ENCODE measurements around the gene TMOD3.

TMOD3 gene

DNA sequence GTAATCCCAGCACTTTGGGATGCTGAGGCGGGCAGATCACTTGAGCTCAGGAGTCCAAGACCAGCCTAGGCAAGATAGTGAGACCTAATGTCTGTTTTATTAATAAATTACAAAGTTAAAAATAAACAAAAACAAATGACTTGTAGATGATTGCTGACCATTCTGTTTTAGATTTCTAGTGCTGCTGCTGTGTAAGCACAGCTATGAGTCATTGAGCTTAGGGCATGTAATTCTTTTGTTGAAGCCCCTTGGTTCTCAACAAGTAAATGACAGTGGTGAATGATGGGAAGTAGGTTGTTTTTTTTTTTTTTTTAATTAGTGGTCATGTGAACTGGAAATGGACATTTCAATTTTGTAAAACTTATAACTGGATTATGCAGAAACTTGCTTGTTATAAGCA is 78.9 kb downstream of the TMOD3 start:
- no peaks in the 10 kb centered on the region for H3K36me3 ChIP-seq (ENCODE audit: control insufficient read depth, insufficient read depth, low read length)
- no CpG with 5 or more reads among the region's 1 CpG for WGBS (ENCODE audit: insufficient coverage, insufficient read length)

DNA sequence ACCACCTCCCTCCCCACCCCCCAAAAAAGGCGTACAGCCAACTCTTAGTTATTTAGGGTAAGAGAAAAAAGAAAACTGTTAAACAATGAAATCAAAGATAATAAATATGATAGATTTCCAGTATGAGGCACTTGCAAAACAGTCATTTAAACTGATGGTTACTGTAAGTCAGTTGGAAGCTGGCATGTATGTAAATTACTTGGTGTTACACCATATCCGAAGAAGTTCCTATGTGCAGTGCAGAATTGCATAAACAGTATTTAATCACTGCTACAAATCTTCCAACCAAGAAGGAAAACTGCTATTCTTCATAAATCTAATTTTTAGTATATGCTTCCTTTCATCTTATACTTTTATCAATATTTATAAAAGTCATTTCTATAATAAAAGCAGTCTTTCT is 80.1 kb downstream of the TMOD3 start:
- no peak overlapping the region for H3K4me3 ChIP-seq (ENCODE audit: low read length)
- DNase-seq (ENCODE audit: low read depth, low spot score) = no peak
- no CpG with 5 or more reads among the region's 2 CpGs for WGBS (ENCODE audit: insufficient coverage, insufficient read length)
- H3K4me1 ChIP-seq (ENCODE audit: control insufficient read depth, insufficient read depth, low read length) = no peaks in the 10 kb centered on the region
- no peaks in the 10 kb centered on the region for H3K9me3 ChIP-seq (ENCODE audit: control insufficient read depth, insufficient read depth, low read length)
- no peaks in the 10 kb centered on the region for H3K27me3 ChIP-seq (ENCODE audit: control insufficient read depth, insufficient read depth, low read length)
- H3K36me3 ChIP-seq (ENCODE audit: control insufficient read depth, insufficient read depth, low read length) = no peaks in the 10 kb centered on the region
- no peak overlapping the region for H3K27ac ChIP-seq (ENCODE audit: low read length)

More for the DNA sequence above, 78.9 kb downstream of the TMOD3 start:
- Histone ChIP-seq H3K27me3 (ENCODE audit: control insufficient read depth, insufficient read depth, low read length) (no peaks in the 10 kb centered on the region), H3K4me3 (ENCODE audit: low read length) (no peak overlapping the region), H3K4me1 (ENCODE audit: control insufficient read depth, insufficient read depth, low read length) (no peaks in the 10 kb centered on the region), H3K27ac (ENCODE audit: low read length) (no peak overlapping the region), H3K9me3 (ENCODE audit: control insufficient read depth, insufficient read depth, low read length) (no peaks in the 10 kb centered on the region)
- no peak for DNase-seq (ENCODE audit: low read depth, low spot score)

DNA sequence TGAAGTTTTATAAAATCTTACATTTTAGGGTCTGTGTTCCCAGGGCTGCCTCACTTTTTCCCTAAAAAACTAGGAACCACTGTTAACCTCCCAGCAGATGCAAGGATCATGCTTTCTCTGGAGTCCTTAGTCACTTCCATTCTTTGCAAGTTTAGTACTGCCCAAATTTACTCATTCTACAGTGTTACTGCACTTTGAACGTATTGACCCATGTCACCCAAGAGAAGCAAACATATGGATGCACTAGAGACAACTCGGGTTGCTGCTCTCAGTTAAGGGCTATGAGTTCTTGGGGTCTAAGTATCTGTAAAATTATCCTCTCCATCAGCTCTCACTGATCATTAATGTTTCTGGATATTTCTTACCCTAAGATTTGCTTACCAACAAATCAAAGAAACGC is 83.1 kb downstream of the TMOD3 start:
- Histone ChIP-seq H3K36me3 (ENCODE audit: control insufficient read depth, insufficient read depth, low read length) (no peaks in the 10 kb centered on the region), H3K4me3 (ENCODE audit: low read length) (no peak overlapping the region), H3K27me3 (ENCODE audit: control insufficient read depth, insufficient read depth, low read length) (no peaks in the 10 kb centered on the region), H3K4me1 (ENCODE audit: control insufficient read depth, insufficient read depth, low read length) (no peaks in the 10 kb centered on the region), H3K27ac (ENCODE audit: low read length) (no peak overlapping the region), H3K9me3 (ENCODE audit: control insufficient read depth, insufficient read depth, low read length) (no peaks in the 10 kb centered on the region)
- WGBS (ENCODE audit: insufficient coverage, insufficient read length) = no CpG with 5 or more reads among the region's 3 CpGs
- DNase-seq (ENCODE audit: low read depth, low spot score) = no peak

DNA sequence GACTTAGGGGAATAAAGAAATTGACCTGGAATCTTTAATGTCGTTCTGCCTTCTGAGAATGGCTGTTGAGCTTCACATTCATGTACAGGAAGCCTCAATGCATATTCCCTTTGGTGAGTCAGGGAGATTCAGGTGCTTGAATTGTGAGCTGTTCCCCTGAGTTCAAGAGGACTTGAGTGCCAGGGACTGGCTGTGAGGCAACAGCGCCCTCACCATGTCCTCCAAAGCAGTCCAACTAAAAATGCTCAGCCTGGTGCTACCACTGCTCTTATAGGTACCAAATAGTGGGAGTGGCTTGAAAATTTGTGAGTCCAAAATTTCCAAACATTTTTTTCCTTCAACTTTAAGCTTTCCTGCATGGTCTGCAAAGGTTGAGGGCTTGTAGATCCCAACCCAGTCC is 88.0 kb downstream of the TMOD3 start:
- no CpG with 5 or more reads among the region's 2 CpGs for WGBS (ENCODE audit: insufficient coverage, insufficient read length)
- H3K4me1 ChIP-seq (ENCODE audit: control insufficient read depth, insufficient read depth, low read length) = no peaks in the 10 kb centered on the region
- no peak overlapping the region for H3K27ac ChIP-seq (ENCODE audit: low read length)
- no peaks in the 10 kb centered on the region for H3K36me3 ChIP-seq (ENCODE audit: control insufficient read depth, insufficient read depth, low read length)
- H3K27me3 ChIP-seq (ENCODE audit: control insufficient read depth, insufficient read depth, low read length) = no peaks in the 10 kb centered on the region
- no peaks in the 10 kb centered on the region for H3K9me3 ChIP-seq (ENCODE audit: control insufficient read depth, insufficient read depth, low read length)
- DNase-seq (ENCODE audit: low read depth, low spot score) = no peak
- no peak overlapping the region for H3K4me3 ChIP-seq (ENCODE audit: low read length)

DNA sequence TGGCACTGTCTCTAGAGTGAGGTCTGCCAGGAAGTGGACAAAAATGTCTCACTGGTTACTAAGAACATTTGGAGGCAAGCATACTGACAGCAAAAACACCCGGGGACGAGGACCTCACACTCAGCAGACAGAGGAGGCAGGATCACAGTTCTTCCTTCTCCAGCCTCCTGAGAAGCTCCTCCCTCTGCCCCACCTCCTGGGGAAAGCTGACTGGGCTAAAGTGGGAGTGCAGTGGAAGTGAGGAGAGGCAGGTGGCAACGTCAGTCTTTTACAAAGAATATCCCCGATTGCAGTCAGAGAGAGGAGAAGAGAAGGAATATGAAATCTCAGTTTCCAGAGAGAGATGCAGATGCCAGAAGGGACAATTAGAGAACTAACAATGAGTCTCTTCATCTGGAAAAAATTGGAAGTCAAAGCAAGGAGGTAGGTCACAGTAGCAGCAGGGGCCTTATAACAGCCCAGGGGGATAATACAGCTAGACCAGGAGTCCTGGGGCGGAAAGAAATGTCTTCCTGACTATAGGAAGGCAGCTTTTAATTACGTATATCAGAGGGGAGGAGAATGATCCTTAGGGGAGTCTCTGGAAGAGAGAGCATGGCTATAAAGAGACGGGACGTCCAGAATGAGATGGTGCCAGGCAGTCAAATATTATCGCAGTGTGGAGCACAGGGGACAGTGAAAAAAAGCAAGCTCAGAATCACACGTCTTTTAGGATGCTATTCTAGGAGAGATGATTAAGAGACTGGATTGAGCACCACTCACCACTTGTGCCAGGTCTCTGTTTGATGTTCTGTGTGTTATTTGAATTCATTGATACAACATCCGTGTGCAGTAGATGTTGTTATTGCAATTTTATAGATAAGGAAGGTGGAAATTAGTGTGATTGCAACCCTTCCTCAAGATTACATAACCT is 95.0 kb downstream of the TMOD3 start:
- no peaks in the 10 kb centered on the region for H3K4me1 ChIP-seq (ENCODE audit: control insufficient read depth, insufficient read depth, low read length)
- no peaks in the 10 kb centered on the region; the same call in none of the 2 replicates for H3K36me3 ChIP-seq (ENCODE audit: control insufficient read depth, insufficient read depth, low read length)

DNA sequence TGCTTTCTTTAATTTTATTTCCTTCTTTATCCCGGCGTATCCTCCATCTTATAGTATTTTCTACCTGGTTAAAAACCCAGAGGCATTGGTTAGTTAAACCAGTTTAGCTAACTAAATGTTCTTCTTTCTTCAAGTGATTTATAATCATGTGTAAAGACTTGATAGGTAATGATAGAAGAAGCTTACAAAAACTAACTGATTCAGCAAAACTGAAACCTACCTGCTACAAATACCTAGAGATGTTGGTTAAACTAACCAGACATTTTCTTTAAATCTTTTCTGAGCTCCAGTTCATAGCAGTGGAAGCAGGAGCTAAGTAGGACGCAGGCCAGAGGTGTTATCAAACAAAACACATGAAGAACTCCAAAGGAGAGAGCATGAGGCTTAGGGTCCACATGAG is 97.4 kb downstream of the TMOD3 start:
- no peaks in the 10 kb centered on the region for H3K27me3 ChIP-seq (ENCODE audit: control insufficient read depth, insufficient read depth, low read length)
- WGBS (ENCODE audit: insufficient coverage, insufficient read length) = no CpG with 5 or more reads among the region's 3 CpGs
- no peaks in the 10 kb centered on the region; the same call in none of the 2 replicates for H3K36me3 ChIP-seq (ENCODE audit: control insufficient read depth, insufficient read depth, low read length)

More for the DNA sequence above, 95.0 kb downstream of the TMOD3 start:
- Histone ChIP-seq H3K27me3 (ENCODE audit: control insufficient read depth, insufficient read depth, low read length) (no peaks in the 10 kb centered on the region), H3K4me3 (ENCODE audit: low read length) (no peak overlapping the region), H3K27ac (ENCODE audit: low read length) (no peak overlapping the region), H3K9me3 (ENCODE audit: control insufficient read depth, insufficient read depth, low read length) (no peaks in the 10 kb centered on the region)
- no CpG with 5 or more reads among the region's 11 CpGs for WGBS (ENCODE audit: insufficient coverage, insufficient read length)
- DNase-seq (ENCODE audit: low read depth, low spot score) = no peak

DNA sequence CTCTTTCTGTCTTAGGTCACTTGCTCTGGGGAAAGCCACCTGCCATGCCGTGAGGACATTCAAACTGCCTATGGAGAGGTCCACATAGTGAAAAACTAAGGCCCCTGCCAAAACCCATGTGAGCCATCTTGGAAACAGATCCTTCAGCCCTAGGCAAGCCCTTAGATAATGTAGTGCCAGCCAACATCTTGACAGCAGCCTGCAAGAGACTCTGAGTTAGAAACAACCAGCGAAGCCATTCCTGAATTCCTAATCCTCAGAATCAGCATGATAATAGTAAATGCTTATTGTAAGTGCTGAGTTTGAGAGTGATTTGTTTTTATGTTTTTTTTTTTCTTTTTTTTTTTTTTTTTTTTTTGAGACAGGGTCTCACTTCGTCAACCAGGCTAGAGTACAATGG is 101.6 kb downstream of the TMOD3 start:
- WGBS (ENCODE audit: insufficient coverage, insufficient read length) = no CpG with 5 or more reads among the region's 3 CpGs
- H3K4me3 ChIP-seq (ENCODE audit: low read length) = no peak overlapping the region
- H3K27me3 ChIP-seq (ENCODE audit: control insufficient read depth, insufficient read depth, low read length) = no peaks in the 10 kb centered on the region
- H3K9me3 ChIP-seq (ENCODE audit: control insufficient read depth, insufficient read depth, low read length) = no peaks in the 10 kb centered on the region
- H3K4me1 ChIP-seq (ENCODE audit: control insufficient read depth, insufficient read depth, low read length) = no peaks in the 10 kb centered on the region
- DNase-seq (ENCODE audit: low read depth, low spot score) = no peak
- H3K36me3 ChIP-seq (ENCODE audit: control insufficient read depth, insufficient read depth, low read length) = no peaks in the 10 kb centered on the region
- H3K27ac ChIP-seq (ENCODE audit: low read length) = no peak overlapping the region

More for the DNA sequence above, 97.4 kb downstream of the TMOD3 start:
- no peak overlapping the region for H3K4me3 ChIP-seq (ENCODE audit: low read length)
- H3K9me3 ChIP-seq (ENCODE audit: control insufficient read depth, insufficient read depth, low read length) = no peaks in the 10 kb centered on the region
- no peak for DNase-seq (ENCODE audit: low read depth, low spot score)
- no peak overlapping the region for H3K27ac ChIP-seq (ENCODE audit: low read length)
- H3K4me1 ChIP-seq (ENCODE audit: control insufficient read depth, insufficient read depth, low read length) = no peaks in the 10 kb centered on the region

DNA sequence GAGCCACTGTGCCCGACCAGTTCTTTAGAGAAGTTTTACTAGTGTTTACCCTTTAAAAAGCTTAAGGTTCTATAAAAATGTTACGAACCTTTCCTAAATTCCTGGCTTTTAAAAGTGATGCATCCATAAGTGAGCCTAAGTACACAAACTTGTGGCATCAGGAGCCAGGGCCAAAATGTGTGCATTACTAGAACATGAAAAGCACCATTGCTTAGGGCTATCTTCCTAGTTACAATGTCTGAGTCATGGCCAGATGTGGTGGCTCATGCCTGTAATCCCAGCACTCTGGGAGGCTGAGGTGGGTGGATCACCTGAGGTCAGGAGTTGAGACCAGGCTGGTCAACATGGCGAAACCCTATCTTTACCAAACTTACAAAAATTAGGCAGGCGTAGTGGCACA is 102.2 kb downstream of the TMOD3 start:
- H3K27ac ChIP-seq (ENCODE audit: low read length) = no peak overlapping the region

DNA sequence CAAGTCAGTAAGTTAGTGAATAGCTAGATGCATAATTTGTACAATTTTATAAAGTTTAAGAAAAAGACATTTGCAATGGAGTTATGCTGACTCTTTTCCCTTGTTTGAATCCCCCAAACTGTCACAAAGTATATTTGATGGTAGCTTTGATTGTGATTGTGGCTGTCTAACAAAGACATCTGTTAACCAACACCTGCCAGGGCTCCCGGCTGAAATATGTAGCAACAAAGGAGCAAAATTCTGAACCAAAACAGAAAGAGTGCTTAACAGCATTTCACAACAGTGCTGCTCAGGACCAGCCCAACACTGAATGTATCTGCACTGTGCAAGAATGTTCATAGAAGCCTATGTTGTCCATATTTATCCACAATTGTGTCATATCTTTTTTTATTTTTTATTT is 102.7 kb downstream of the TMOD3 start:
- H3K27me3 ChIP-seq (ENCODE audit: control insufficient read depth, insufficient read depth, low read length) = no peaks in the 10 kb centered on the region
- no peak overlapping the region for H3K4me3 ChIP-seq (ENCODE audit: low read length)
- WGBS (ENCODE audit: insufficient coverage, insufficient read length) = no CpG with 5 or more reads among the region's 1 CpG
- no peaks in the 10 kb centered on the region for H3K36me3 ChIP-seq (ENCODE audit: control insufficient read depth, insufficient read depth, low read length)
- H3K4me1 ChIP-seq (ENCODE audit: control insufficient read depth, insufficient read depth, low read length) = no peaks in the 10 kb centered on the region
- no peak for DNase-seq (ENCODE audit: low read depth, low spot score)
- no peaks in the 10 kb centered on the region for H3K9me3 ChIP-seq (ENCODE audit: control insufficient read depth, insufficient read depth, low read length)
- H3K27ac ChIP-seq (ENCODE audit: low read length) = no peak overlapping the region

More for the DNA sequence above, 102.2 kb downstream of the TMOD3 start:
- Histone ChIP-seq H3K4me3 (ENCODE audit: low read length) (no peak overlapping the region), H3K27me3 (ENCODE audit: control insufficient read depth, insufficient read depth, low read length) (no peaks in the 10 kb centered on the region), H3K4me1 (ENCODE audit: control insufficient read depth, insufficient read depth, low read length) (no peaks in the 10 kb centered on the region), H3K9me3 (ENCODE audit: control insufficient read depth, insufficient read depth, low read length) (no peaks in the 10 kb centered on the region), H3K36me3 (ENCODE audit: control insufficient read depth, insufficient read depth, low read length) (no peaks in the 10 kb centered on the region)
- DNase-seq (ENCODE audit: low read depth, low spot score) = no peak
- WGBS (ENCODE audit: insufficient coverage, insufficient read length) = no CpG with 5 or more reads among the region's 4 CpGs

DNA sequence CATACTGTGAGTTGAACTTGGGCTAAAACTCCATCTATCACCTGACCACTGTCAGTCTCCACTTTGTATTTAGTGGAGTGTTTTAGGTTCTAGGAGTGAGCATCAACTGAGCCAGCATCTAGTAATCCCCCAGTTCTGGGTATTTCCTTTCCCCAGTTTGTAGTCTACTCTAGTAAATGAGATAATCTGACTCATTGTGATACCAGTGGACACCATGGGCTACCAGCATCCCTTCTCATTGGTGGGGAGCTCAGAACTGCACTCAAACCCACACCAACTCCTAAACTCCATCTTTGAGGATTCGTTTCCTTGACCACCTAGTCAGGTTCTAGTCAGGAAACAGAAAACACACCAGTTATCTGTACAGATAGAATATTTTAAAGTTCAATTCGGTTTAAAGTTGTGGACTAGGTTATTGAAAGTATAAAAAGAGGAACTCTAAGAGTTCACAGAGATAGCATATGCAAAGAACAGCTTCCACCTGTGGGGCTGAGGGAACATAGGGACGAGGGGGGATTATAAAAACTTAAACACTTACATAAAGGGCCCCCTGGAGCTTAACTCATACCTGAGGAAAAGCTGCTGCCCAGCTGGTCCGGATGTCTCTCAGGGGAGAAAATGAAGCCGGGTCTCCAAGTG is 106.1 kb downstream of the TMOD3 start:
- H3K27ac ChIP-seq (ENCODE audit: low read length) = no peak overlapping the region
- WGBS (ENCODE audit: insufficient coverage, insufficient read length) = 100% methylated on average over 1 of the region's 5 CpGs

More for the DNA sequence above, 106.1 kb downstream of the TMOD3 start:
- Histone ChIP-seq H3K36me3 (ENCODE audit: control insufficient read depth, insufficient read depth, low read length) (no peaks in the 10 kb centered on the region), H3K27me3 (ENCODE audit: control insufficient read depth, insufficient read depth, low read length) (no peaks in the 10 kb centered on the region), H3K4me1 (ENCODE audit: control insufficient read depth, insufficient read depth, low read length) (no peaks in the 10 kb centered on the region), H3K9me3 (ENCODE audit: control insufficient read depth, insufficient read depth, low read length) (no peaks in the 10 kb centered on the region), H3K4me3 (ENCODE audit: low read length) (no peak overlapping the region)
- DNase-seq (ENCODE audit: low read depth, low spot score) = no peak
